Common myeloid progenitor, CD34-positive (primary cell): Measurements from ENCODE around the gene CRLF3.
"Not testable (repeated sequence)": the region's sequence is repeated elsewhere in the genome, so short reads cannot be mapped to it uniquely, and the experiment has no call there.

Source experiments
- CTCF ChIA-PET: fragments of 350-600 bp; sonication (Branson Sonifier 250); formaldehyde crosslinking; loops from one replicate; lab custom pipeline; 2021; ENCODE audit warnings: antibody characterized with exemption; lab: Charles Lee
- POLR2A ChIA-PET: fragments of 350-600 bp; sonication (Branson Sonifier 250); formaldehyde crosslinking; loops from one replicate; lab custom pipeline; 2021; ENCODE audit warnings: antibody characterized with exemption; lab: Charles Lee
- DNase-seq, 3 donors: peaks; one replicate each; pipeline versions ENCODE4 v3.0.0 to v3.0.0-alpha.2; 2013
- H3K27ac ChIP-seq, 2 experiments: 1 replicate in 1 of 2; 2 replicates in 1 of 2; pipeline ENCODE4 v1.7.0; 2013; ENCODE audit warnings: inconsistent platforms in 2 of 2, low read length in 2 of 2, mild to moderate bottlenecking in 2 of 2, low read depth in 1 of 2, moderate library complexity in 1 of 2; ENCODE audit not compliant: severe bottlenecking in 2 of 2, insufficient read depth in 1 of 2, poor library complexity in 1 of 2
- H3K27me3 ChIP-seq, 5 experiments: replicated peaks in 2 of 5; 1 replicate in 3 of 5; 2 replicates in 2 of 5; pipeline versions ENCODE4 v1.6.1 to v1.7.0; 2013; ENCODE audit warnings: low read length in 4 of 5, mild to moderate bottlenecking in 2 of 5, moderate library complexity in 2 of 5, inconsistent platforms in 1 of 5; ENCODE audit not compliant: insufficient read depth in 5 of 5, control insufficient read depth in 4 of 5
- H3K36me3 ChIP-seq, 4 experiments: 1 replicate in 2 of 4; 2 replicates in 2 of 4; pipeline versions ENCODE4 v1.6.1 to v1.7.0; 2013; ENCODE audit warnings: low read length in 3 of 4, control low read depth in 1 of 4, mild to moderate bottlenecking in 1 of 4; ENCODE audit not compliant: control insufficient read depth in 4 of 4, insufficient read depth in 4 of 4
- H3K4me1 ChIP-seq, 4 experiments: 1 replicate in 3 of 4; 2 replicates in 1 of 4; pipeline versions ENCODE4 v1.6.1 to v1.7.1; 2013; ENCODE audit warnings: low read length in 3 of 4, mild to moderate bottlenecking in 3 of 4, control low read depth in 1 of 4, inconsistent platforms in 1 of 4, moderate library complexity in 1 of 4; ENCODE audit not compliant: control insufficient read depth in 4 of 4, insufficient read depth in 4 of 4; ENCODE audit errors: control extremely low read depth in 1 of 4
- H3K4me3 ChIP-seq, 7 experiments: 1 replicate in 4 of 7; 2 replicates in 3 of 7; pipeline versions ENCODE4 v1.5.1 to v1.7.0; 2013; ENCODE audit warnings: mild to moderate bottlenecking in 7 of 7, low read length in 6 of 7, moderate library complexity in 6 of 7, inconsistent platforms in 2 of 7, low read depth in 2 of 7, control low read depth in 1 of 7; ENCODE audit not compliant: insufficient read depth in 4 of 7, control insufficient read depth in 1 of 7; ENCODE audit errors: extremely low read depth in 1 of 7
- H3K9me3 ChIP-seq, 5 experiments: 1 replicate in 4 of 5; 2 replicates in 1 of 5; pipeline versions ENCODE4 v1.6.1 to v1.7.1; 2013; ENCODE audit warnings: low read length in 4 of 5, mild to moderate bottlenecking in 2 of 5, inconsistent platforms in 1 of 5, low read depth in 1 of 5, moderate library complexity in 1 of 5; ENCODE audit not compliant: control insufficient read depth in 4 of 5, insufficient read depth in 2 of 5; ENCODE audit errors: control extremely low read depth in 1 of 5
- WGBS: methylation state at CpG from one replicate; pipeline ENCODE4 v1.1.5; 2013; ENCODE audit not compliant: insufficient coverage; 5-methylcytosine and 5-hydroxymethylcytosine counted together

The CRLF3 gene

DNA sequence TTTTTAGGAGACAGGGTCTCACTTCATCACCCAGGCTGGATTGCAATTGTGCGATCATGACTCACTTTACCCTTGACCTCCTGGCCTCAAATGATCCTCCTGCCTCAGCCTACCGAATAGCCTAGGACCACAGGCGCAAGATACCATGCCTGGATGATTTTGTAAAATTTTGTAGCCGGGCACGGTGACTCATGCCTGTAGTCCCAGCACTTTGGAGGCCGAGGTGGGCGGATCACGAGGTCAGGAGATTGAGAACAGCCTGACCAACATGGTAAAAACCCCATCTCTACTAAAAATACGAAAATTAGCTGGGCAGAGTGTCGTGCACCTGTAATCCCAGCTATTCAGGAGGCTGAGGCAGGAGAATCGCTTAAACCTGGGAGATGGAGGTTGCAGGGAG is 73.5 kb downstream of the CRLF3 start:
- H3K4me3 ChIP-seq, CTCF ChIA-PET, H3K4me1 ChIP-seq, H3K27me3 ChIP-seq, H3K27ac ChIP-seq, H3K9me3 ChIP-seq, POLR2A ChIA-PET, DNase-seq: not testable (repeated sequence)
- 100% methylated on average over 4 of the region's 11 CpGs for WGBS
- H3K36me3 ChIP-seq = peaks cover 3 to 27% (median 10%) of the 10 kb centered on the region in 4 experiments

DNA sequence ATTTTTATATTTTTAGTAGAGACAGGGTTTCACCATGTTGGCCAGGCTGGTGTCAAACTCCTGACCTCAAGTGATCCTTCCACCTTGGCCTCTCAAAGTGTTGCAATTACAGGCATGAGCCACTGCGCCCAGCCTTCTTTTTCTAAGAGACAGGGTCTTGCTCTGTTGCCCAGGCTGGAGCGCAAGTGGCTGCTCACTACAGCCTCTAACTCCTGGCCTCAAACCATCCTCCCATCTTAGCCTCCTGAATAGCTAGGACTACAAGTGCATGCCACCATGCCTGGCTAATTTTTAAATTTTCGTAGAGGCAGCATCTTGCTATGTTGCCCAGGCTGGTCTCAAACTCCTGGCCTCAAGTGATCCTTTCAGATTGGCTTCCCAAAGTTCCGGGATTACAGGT is 76.9 kb downstream of the CRLF3 start:
- H3K27ac ChIP-seq, DNase-seq, CTCF ChIA-PET, H3K9me3 ChIP-seq, H3K27me3 ChIP-seq, H3K4me1 ChIP-seq, H3K4me3 ChIP-seq, POLR2A ChIA-PET: not testable (repeated sequence)
- 100% methylated on average over 1 of the region's 4 CpGs for WGBS
- H3K36me3 ChIP-seq = peaks cover 0 to 27% (median 4%) of the 10 kb centered on the region in 4 experiments

DNA sequence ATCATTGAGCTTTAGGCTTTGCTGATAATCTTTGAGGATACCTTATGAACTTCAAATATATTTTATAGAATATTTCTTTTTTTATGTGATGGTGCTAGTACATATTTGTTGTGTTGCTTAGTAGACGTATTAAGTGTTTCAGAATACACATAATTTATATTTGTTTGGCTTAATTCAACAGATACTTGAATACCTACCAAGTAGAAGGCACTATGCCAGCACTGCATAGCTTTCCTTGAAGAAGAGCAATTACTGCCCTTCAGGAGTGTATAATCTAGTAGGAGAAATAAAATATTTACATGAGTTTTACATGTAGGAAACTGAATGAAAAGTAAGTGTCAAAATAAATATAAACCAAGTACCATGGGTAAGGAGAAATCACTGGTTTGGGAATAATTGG is 81.8 kb downstream of the CRLF3 start:
- H3K27ac ChIP-seq, POLR2A ChIA-PET, H3K4me3 ChIP-seq, DNase-seq, H3K4me1 ChIP-seq, CTCF ChIA-PET, H3K9me3 ChIP-seq, H3K27me3 ChIP-seq: not testable (repeated sequence)
- WGBS = no CpG with 5 or more reads among the region's 1 CpG
- peaks cover 0 to 13% (median 3%) of the 10 kb centered on the region in 4 experiments for H3K36me3 ChIP-seq

DNA sequence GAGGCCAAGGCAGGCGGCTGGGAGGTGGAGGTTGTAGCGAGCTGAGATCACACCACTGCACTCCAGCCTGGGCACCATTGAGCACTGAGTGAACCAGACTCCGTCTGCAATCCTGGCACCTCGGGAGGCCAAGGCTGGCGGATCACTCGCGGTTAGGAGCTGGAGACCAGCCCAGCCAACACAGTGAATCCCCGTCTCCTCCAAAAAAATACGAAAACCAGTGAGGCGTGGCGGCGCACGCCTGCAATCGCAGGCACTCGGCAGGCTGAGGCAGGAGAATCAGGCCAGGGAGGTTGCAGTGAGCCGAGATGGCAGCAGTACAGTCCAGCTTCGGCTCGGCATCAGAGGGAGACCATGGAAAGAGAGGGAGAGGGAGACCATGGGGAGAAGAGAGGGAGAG is 88.1 kb downstream of the CRLF3 start:
- DNase-seq, H3K27ac ChIP-seq, POLR2A ChIA-PET, H3K4me1 ChIP-seq, CTCF ChIA-PET, H3K27me3 ChIP-seq, H3K9me3 ChIP-seq, H3K4me3 ChIP-seq, H3K36me3 ChIP-seq: not testable (repeated sequence)
- WGBS = 98% methylated on average over 14 of the region's 18 CpGs

DNA sequence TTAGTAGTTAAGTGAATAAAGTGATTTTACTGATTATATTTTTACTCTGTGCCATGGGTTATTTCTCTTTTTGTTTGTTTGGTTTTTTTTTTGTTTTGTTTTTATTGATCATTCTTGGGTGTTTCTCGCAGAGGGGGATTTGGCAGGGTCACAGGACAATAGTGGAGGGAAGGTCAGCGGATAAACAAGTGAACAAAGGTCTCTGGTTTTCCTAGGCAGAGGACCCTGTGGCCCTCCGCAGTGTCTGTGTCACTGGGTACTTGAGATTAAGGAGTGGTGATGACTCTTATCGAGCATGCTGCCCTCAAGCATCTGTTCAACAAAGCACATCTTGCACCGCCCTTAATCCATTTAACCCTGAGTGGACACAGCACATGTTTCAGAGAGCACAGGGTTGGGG is 88.8 kb downstream of the CRLF3 start:
- H3K4me1 ChIP-seq, CTCF ChIA-PET, H3K36me3 ChIP-seq, H3K4me3 ChIP-seq, H3K27me3 ChIP-seq, POLR2A ChIA-PET, DNase-seq, H3K27ac ChIP-seq, H3K9me3 ChIP-seq: not testable (repeated sequence)
- 83% methylated on average over 1 of the region's 5 CpGs for WGBS

DNA sequence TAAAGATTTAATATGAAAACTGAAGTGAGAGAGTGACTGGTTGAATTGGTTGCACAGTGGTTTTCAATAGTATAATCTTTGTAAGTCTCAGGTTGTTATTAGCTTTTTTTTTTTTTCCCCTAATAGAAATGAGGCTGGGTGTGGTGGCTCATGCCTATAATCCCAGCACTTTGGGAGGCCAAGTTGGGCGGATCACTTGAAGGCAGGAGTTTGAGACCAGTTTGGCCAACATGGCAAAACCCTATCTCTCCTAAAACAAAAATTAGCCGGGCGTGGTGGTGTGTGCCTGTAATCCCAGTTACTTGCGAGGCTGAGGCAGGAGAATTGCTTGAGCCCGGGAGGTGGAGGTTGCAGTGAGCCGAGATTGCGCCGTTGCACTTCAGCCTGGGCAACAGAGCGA is 89.3 kb downstream of the CRLF3 start:
- H3K27me3 ChIP-seq, H3K27ac ChIP-seq, CTCF ChIA-PET, H3K36me3 ChIP-seq, H3K9me3 ChIP-seq, POLR2A ChIA-PET, DNase-seq, H3K4me3 ChIP-seq: not testable (repeated sequence)
- H3K4me1 ChIP-seq = peaks cover 0 to 12% (median 4%) of the 10 kb centered on the region in 4 experiments
- WGBS = no CpG with 5 or more reads among the region's 9 CpGs

DNA sequence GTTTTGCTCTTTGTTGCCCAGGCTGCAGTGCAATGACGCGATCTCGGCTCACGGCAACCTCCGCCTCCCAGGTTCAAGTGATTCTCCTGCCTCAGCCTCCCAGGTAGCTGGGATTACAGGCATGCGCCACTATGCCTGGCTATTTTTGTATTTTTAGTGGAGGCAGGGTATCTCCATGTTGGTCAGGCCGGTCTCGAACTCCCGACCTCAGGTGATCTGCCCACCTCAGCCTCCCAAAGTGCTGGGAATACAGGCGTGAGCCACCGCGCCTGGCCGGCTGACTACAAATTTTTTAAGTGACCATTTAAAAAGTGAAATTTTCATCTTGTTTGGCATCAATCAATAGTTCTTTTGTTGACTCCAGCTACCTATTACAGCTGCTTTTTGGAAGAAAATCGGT is 90.3 kb downstream of the CRLF3 start:
- H3K36me3 ChIP-seq, H3K9me3 ChIP-seq, H3K27ac ChIP-seq, H3K27me3 ChIP-seq, H3K4me3 ChIP-seq, DNase-seq, CTCF ChIA-PET, POLR2A ChIA-PET: not testable (repeated sequence)
- peaks cover 3 to 19% (median 10%) of the 10 kb centered on the region in 4 experiments for H3K4me1 ChIP-seq
- 100% methylated on average over 8 of the region's 14 CpGs for WGBS
